ENCODE results near the gene PIK3R6. TPM values are rescaled to one million over a fixed set of nuclear protein-coding genes. Genes with fewer than 3 reads are reported as not detected.

The PIK3R6 gene
- total and polyA plus RNA-seq, 5 donors, result 0.36 to 0.91 (median 0.86) TPM

DNA sequence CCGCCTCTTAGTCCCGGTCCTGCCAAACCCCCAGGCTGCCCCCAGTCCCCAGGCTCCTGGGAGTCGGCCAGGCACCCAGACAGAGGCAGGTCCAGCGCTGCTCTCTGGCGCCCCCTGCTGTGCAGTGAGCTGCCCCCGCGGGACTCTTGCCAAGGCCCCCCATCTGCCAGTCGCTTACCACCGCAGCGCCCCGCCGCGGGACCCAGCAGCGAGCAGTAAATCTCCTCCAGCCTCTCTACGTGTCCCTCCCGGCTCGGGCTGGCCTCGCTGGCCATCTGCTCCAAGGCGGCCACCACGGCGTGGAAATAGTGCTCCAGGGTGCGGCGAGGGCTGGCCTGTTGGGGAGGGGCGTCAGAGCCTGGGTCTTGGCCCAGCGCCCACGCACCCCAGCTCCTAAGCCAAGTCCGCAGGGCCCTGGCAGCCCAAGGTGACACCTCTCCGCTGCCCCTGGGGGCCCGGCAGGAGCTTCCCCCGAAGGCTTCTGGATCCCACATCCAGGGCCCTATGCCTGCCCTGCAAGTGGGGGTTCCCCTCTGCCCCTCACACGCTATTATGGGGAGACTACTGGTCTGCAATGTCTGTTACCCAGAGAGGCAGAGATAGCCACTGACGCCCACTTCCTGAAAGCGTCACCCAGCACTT lies 34.6 kb downstream of the PIK3R6 start:
- 46% methylated on average over 33 of the region's 33 CpGs for WGBS
- no peak overlapping the region for H3K27ac ChIP-seq (ENCODE audit: low read length)
- H3K4me1 ChIP-seq (ENCODE audit: control insufficient read depth, insufficient read depth, low read length), result no peaks in the 10 kb centered on the region
- H3K27me3 ChIP-seq (ENCODE audit: control insufficient read depth, insufficient read depth), result no peaks in the 10 kb centered on the region
- H3K4me3 ChIP-seq (ENCODE audit: low read length), result no peak overlapping the region
- intact Hi-C loops (cut with DNase I), result no loop called here
- H3K9me3 ChIP-seq (ENCODE audit: control insufficient read depth, low read length), result no peaks in the 10 kb centered on the region
- ATAC-seq (peak in 1 of 2 donors; percentile 11), DNase-seq (peak in 2 of 3 donors; percentile 52 to 60)

GRCh38 chr17:8831234-8831849 lies 36.1 kb downstream of the PIK3R6 start:
- ATAC-seq (no peak), DNase-seq (no peak)
- H3K9me3 ChIP-seq (ENCODE audit: control insufficient read depth, low read length), result no peaks in the 10 kb centered on the region
- H3K4me1 ChIP-seq (ENCODE audit: control insufficient read depth, insufficient read depth, low read length), result no peaks in the 10 kb centered on the region
- H3K27ac ChIP-seq (ENCODE audit: low read length), result no peak overlapping the region
- 88% methylated on average over 7 of the region's 7 CpGs for WGBS
- intact Hi-C loops (cut with DNase I), result no loop called here
- no peaks in the 10 kb centered on the region for H3K27me3 ChIP-seq (ENCODE audit: control insufficient read depth, insufficient read depth)
- H3K4me3 ChIP-seq (ENCODE audit: low read length), result no peak overlapping the region

DNA sequence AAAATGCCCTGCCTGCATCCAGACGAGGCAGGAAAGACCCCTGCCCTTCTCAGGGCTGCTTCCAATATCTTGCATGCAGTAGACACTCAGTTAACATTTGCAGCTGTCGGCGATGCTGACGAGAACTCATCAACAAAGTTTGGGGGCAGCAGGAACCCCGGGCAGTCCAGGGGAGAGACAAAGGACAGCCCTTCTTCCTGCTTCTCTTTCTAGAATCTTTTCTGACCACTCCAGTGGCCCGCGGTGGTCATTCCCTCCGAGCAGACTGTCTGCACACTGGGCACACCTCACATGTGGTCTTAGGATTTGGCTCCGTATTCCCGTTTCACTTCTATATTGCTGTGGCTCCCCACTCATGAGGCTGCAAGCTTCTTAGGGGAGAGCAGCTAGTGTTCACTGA lies 37.3 kb downstream of the PIK3R6 start:
- 80% methylated on average over 10 of the region's 10 CpGs for WGBS
- H3K4me3 ChIP-seq (ENCODE audit: low read length), result no peak overlapping the region
- no peak for ATAC-seq
- intact Hi-C loops (cut with DNase I), result no loop called here
- no peaks in the 10 kb centered on the region for H3K27me3 ChIP-seq (ENCODE audit: control insufficient read depth, insufficient read depth)
- H3K27ac ChIP-seq (ENCODE audit: low read length), result no peak overlapping the region
- no peaks in the 10 kb centered on the region for H3K9me3 ChIP-seq (ENCODE audit: control insufficient read depth, low read length)
- no peak for DNase-seq
- no peaks in the 10 kb centered on the region for H3K4me1 ChIP-seq (ENCODE audit: control insufficient read depth, insufficient read depth, low read length)

- intact Hi-C loops (cut with DNase I), result no loop called here
- no peak for ATAC-seq
- Histone ChIP-seq H3K27ac (ENCODE audit: low read length) (no peak overlapping the region), H3K4me1 (ENCODE audit: control insufficient read depth, insufficient read depth, low read length) (no peaks in the 10 kb centered on the region), H3K4me3 (ENCODE audit: low read length) (no peak overlapping the region), H3K27me3 (ENCODE audit: control insufficient read depth, insufficient read depth) (no peaks in the 10 kb centered on the region), H3K9me3 (ENCODE audit: control insufficient read depth, low read length) (no peaks in the 10 kb centered on the region)
- DNase-seq, result no peak
- 91% methylated on average over 16 of the region's 16 CpGs for WGBS
These were observed 38.2 kb downstream of the PIK3R6 start for GRCh38 chr17:8829036-8829941.

DNA sequence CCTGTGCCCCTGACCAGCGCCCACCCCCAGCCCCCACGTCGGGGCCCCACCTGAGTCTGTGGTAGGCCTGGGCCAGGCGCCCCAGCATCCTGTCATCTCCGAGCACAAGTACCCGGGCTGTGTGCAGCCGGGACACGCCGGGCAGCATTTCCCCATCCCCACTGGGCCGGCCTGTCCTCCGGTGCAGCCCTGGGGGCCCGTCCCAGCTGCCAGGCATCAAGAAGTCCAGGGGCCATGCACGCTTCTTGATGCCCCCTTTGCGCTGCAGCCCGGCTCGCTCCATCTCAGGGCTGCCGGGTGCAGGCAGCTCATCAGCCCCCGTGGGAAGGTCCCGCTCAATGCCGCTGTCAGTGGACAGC lies 39.0 kb downstream of the PIK3R6 start:
- intact Hi-C loops (cut with DNase I), result no loop called here
- ATAC-seq (peak in 1 of 2 donors; percentile 26), DNase-seq (peak in 1 of 3 donors; percentile 49)
- no peaks in the 10 kb centered on the region for H3K27me3 ChIP-seq (ENCODE audit: control insufficient read depth, insufficient read depth)
- no peak overlapping the region for H3K27ac ChIP-seq (ENCODE audit: low read length)
- 91% methylated on average over 20 of the region's 20 CpGs for WGBS
- H3K4me1 ChIP-seq (ENCODE audit: control insufficient read depth, insufficient read depth, low read length), result no peaks in the 10 kb centered on the region
- H3K4me3 ChIP-seq (ENCODE audit: low read length), result no peak overlapping the region
- no peaks in the 10 kb centered on the region for H3K9me3 ChIP-seq (ENCODE audit: control insufficient read depth, low read length)

- no peak overlapping the region for H3K27ac ChIP-seq (ENCODE audit: low read length)
- DNase-seq (no peak), ATAC-seq (no peak)
- intact Hi-C loops (cut with DNase I), result no loop called here
- H3K4me1 ChIP-seq (ENCODE audit: control insufficient read depth, insufficient read depth, low read length), result no peaks in the 10 kb centered on the region
- no peaks in the 10 kb centered on the region for H3K27me3 ChIP-seq (ENCODE audit: control insufficient read depth, insufficient read depth)
- WGBS, result 77% methylated on average over 19 of the region's 19 CpGs
- no peak overlapping the region for H3K4me3 ChIP-seq (ENCODE audit: low read length)
- H3K9me3 ChIP-seq (ENCODE audit: control insufficient read depth, low read length), result no peaks in the 10 kb centered on the region
These were observed 40.6 kb downstream of the PIK3R6 start for GRCh38 chr17:8826808-8827435.

DNA sequence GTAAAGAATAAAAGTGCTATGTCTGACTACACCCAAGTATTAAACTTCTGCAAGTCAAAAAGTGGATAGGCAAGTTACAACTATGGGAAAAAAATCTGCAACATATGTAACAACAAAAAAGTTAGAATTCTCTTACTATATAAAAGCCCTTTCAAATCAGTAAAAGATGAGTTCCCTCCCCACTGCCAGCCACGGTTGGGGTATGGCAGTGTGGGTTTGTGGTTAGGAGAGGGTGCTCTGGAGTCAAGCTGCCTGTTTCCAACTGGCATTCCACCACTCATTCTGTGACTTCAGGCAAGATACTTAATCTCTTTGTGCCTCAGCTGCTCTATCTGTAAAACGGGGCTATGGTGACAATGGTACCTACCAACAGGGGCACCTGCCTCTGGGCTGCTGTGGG lies 41.7 kb downstream of the PIK3R6 start:
- no peak overlapping the region for H3K4me3 ChIP-seq (ENCODE audit: low read length)
- H3K27ac ChIP-seq (ENCODE audit: low read length), result no peak overlapping the region
- no peaks in the 10 kb centered on the region for H3K27me3 ChIP-seq (ENCODE audit: control insufficient read depth, insufficient read depth)
- no peaks in the 10 kb centered on the region for H3K4me1 ChIP-seq (ENCODE audit: control insufficient read depth, insufficient read depth, low read length)
- intact Hi-C loops (cut with DNase I), result no loop called here
- 75% methylated on average over 2 of the region's 2 CpGs for WGBS
- no peaks in the 10 kb centered on the region for H3K9me3 ChIP-seq (ENCODE audit: control insufficient read depth, low read length)
- no peak for ATAC-seq
- DNase-seq, result no peak

DNA sequence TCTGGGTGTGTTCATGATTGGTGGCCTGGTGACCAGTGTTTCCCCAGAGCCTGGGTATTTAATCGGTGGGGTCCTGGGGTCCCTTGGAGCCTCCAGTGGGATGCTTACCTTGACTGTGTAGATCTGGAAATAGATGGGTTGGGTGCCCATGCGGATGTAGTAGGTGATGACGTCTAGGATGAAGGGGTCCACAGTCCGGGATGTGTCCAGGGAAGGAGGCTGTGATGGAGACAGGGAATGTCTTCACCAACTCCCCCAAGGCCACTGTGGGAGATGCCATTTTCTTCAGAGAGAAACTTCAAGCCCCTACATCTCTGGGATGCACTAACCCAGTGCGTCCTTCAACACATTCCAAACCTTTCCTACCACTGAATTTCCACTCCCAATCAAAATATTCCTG lies 44.2 kb downstream of the PIK3R6 start:
- H3K9me3 ChIP-seq (ENCODE audit: control insufficient read depth, low read length), result no peaks in the 10 kb centered on the region
- intact Hi-C loops (cut with DNase I), result no loop called here
- H3K4me1 ChIP-seq (ENCODE audit: control insufficient read depth, insufficient read depth, low read length), result no peaks in the 10 kb centered on the region
- no peak overlapping the region for H3K4me3 ChIP-seq (ENCODE audit: low read length)
- WGBS, result 94% methylated on average over 5 of the region's 5 CpGs
- ATAC-seq (no peak), DNase-seq (no peak)
- no peaks in the 10 kb centered on the region for H3K27me3 ChIP-seq (ENCODE audit: control insufficient read depth, insufficient read depth)
- H3K27ac ChIP-seq (ENCODE audit: low read length), result no peak overlapping the region

DNA sequence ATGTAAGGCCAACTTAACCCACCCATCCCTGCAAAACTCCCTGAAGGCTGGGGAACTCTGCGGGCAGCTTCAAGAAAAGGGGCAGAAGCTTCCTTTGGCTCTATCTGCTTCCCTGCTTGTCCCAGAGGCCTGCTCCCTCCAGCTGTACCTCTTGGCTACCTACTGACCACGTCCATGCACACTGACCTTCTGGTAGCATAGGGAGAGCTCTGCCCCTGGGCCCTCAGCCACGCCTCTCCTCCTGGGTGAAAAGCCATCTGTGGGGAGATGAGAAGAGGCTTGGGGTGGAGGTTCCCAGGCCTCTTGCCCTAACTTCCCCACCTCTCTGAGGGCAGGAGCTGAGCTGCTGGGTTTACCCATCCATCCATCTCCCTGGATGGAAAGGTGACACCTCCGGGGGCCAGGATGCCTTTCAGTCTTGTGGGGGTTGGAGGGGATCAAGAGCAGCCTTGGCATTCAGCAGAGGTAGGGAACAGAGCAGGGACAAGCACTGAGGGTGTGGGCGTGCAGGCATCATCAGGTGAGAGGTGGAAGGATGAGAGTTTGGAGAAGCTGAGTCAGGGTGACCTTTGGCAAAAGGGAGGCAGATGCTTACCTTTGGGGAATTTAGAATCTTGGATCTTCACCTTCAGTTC lies 45.0 kb downstream of the PIK3R6 start:
- no peaks in the 10 kb centered on the region for H3K9me3 ChIP-seq (ENCODE audit: control insufficient read depth, low read length)
- intact Hi-C loops (cut with DNase I), result no loop called here
- no peak for ATAC-seq
- no peaks in the 10 kb centered on the region for H3K4me1 ChIP-seq (ENCODE audit: control insufficient read depth, insufficient read depth, low read length)
- no peaks in the 10 kb centered on the region for H3K27me3 ChIP-seq (ENCODE audit: control insufficient read depth, insufficient read depth)
- H3K27ac ChIP-seq (ENCODE audit: low read length), result no peak overlapping the region
- no peak for DNase-seq
- no peak overlapping the region for H3K4me3 ChIP-seq (ENCODE audit: low read length)
- WGBS, result 83% methylated on average over 5 of the region's 5 CpGs

- Histone ChIP-seq H3K27me3 (ENCODE audit: control insufficient read depth, insufficient read depth) (no peaks in the 10 kb centered on the region), H3K27ac (ENCODE audit: low read length) (no peak overlapping the region), H3K9me3 (ENCODE audit: control insufficient read depth, low read length) (no peaks in the 10 kb centered on the region), H3K4me3 (ENCODE audit: low read length) (no peak overlapping the region), H3K4me1 (ENCODE audit: control insufficient read depth, insufficient read depth, low read length) (no peaks in the 10 kb centered on the region)
- intact Hi-C loops (cut with DNase I), result no loop called here
- WGBS, result 82% methylated on average over 10 of the region's 10 CpGs
- DNase-seq (no peak), ATAC-seq (no peak)
These were observed 45.9 kb downstream of the PIK3R6 start for GRCh38 chr17:8821446-8822105.

Measured in right cardiac atrium (tissue), 5 donors.